Pancreas (tissue), 10 donors: ENCODE results near the gene SLC25A13. TPM values are rescaled to one million over a fixed set of nuclear protein-coding genes. Genes with fewer than 3 reads are reported as not detected.

Experiments used
- ATAC-seq, 4 donors: fragments of 200-7000 bp; cut with Tn5 transposase; one replicate each; pipeline versions ENCODE4 v1.8.0 to v1.9.1; 2020; ENCODE audit warnings: mild to moderate bottlenecking in 4 of 4, moderate library complexity in 4 of 4
- DNase-seq, 6 donors: peaks; one replicate each; pipeline ENCODE4 v3.0.0-alpha.2; 2020
- FAIRE-seq: peaks from 2 replicates; lab custom pipeline; 2012; peaks lifted over from hg19 to GRCh38; lab: Jason Lieb, UNC
- H3K27ac ChIP-seq, 4 donors: fragments of 200-600 bp; sonication (generic); 1 replicate in 3 of 4; 2 replicates in 1 of 4; pipeline versions ENCODE4 v1.5.0 to v1.8.0; 2020
- H3K27me3 ChIP-seq, 4 donors: fragments of 200-600 bp; one replicate each; pipeline ENCODE4 v1.8.0; 2021
- H3K36me3 ChIP-seq, 3 donors: fragments of 200-600 bp; sonication (generic) in 1 of 3; one replicate each; pipeline versions ENCODE4 v1.5.0 to v1.8.0; 2020 to 2021
- H3K4me1 ChIP-seq, 3 donors: fragments of 200-600 bp; one replicate each; pipeline ENCODE4 v1.8.0; 2021
- H3K4me3 ChIP-seq, 4 donors: fragments of 200-600 bp; sonication (generic) in 2 of 4; one replicate each; pipeline versions ENCODE4 v1.5.0 to v1.8.0; 2020 to 2021
- H3K9me3 ChIP-seq, 4 donors: fragments of 200-600 bp; one replicate each; pipeline ENCODE4 v1.8.0; 2021
- WGBS, 2 donors: extraction: QIAGEN DNeasy Blood & Tissue Kit; methylation state at CpG; one replicate each; pipeline ENCODE4 v1.1.7; 2013; 5-methylcytosine and 5-hydroxymethylcytosine counted together
- intact Hi-C, 3 donors: fragments of 100-400 bp; cut with DNase I; formaldehyde crosslinking; loops; one replicate each; pipeline versions ENCODE4 v1.11.1 to v1.14.2; 2022
- polyA plus RNA-seq, 2 donors: library from polyadenylated mRNA; stranded (reverse); fragments of 200-250 nt; gene quantifications; one replicate each; pipeline ENCODE4 v1.2.3, GENCODE V29; 2013
- total RNA-seq, 6 donors: library from RNA; stranded (reverse); fragmentation: NEBNext Ultra II Directional in 4 of 6; extraction: Animal tissue kit (Norgen Biotek cat#: 25700) in 4 of 6; gene quantifications; one replicate each; pipeline versions ENCODE4 v1.2.1 to v1.2.4, GENCODE V29; 2021 to 2023
- TF ChIP-seq, protein P1 (sequence below), 4 donors: fragments of 200-600 bp; sonication (generic) in 3 of 4; IDR thresholded peaks; one replicate each; pipeline versions ENCODE4 v1.5.0 to v1.8.0; 2021; ENCODE audit warnings: antibody characterized with exemption in 4 of 4
- donor health status: healthy with polysubstance abuse.
- donor health status: DM: no; HTN: no; CAD: no; lungs with moderate emphysema.
- donor health status: DM: no; HTN: no; CAD: no.
- donor health status: control.
- donor health status: control.
- donor health status: Bipolar disorder and iron deficiency.
- donor health status: DM: yes; HTN: yes; CAD: no.
- donor health status: DM: no; HTN: no; CAD: no.
- donor health status: DM: no; HTN: no; CAD: no.
- donor health status: DM: yes; HTN: yes; CAD: no.

Gene SLC25A13
- total and polyA plus RNA-seq, 8 donors, result 4.2 to 15.0 (median 11.0) TPM

DNA sequence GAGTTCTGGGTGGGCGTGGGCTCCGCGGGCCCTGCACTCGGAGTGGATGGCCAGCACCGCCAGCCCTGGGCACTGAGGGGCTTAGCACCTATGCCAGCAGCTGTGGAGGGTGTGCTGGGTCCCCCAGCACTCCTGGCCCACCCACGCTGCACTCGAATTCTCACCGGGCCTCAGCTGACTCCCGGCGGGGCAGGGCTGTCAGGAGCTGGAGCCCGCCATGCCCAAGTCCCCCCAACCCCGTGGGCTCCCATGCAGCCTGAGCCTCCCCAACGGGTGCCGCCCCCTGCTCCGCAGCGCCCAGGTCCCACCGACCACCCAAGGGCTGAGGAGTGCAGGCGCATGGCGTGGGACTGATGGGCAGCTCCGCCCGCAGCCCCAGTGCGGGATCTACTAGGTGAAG, 93.1 kb downstream of the SLC25A13 start:
- Histone ChIP-seq H3K9me3 (no peaks in the 10 kb centered on the region), H3K27me3 (no peaks in the 10 kb centered on the region), H3K4me3 (no peak overlapping the region), H3K27ac (no peak overlapping the region), H3K36me3 (no peaks in the 10 kb centered on the region), H3K4me1 (no peaks in the 10 kb centered on the region)
- WGBS, 2 donors, result 96 to 98% methylated on average over 19 to 22 of the region's 22 CpGs
- DNase-seq (peak in 2 of 6 donors; percentile 15 to 62), ATAC-seq (no peak), FAIRE-seq (no peak)
- intact Hi-C loops, result no loop called here
- TF ChIP-seq, protein P1, sequence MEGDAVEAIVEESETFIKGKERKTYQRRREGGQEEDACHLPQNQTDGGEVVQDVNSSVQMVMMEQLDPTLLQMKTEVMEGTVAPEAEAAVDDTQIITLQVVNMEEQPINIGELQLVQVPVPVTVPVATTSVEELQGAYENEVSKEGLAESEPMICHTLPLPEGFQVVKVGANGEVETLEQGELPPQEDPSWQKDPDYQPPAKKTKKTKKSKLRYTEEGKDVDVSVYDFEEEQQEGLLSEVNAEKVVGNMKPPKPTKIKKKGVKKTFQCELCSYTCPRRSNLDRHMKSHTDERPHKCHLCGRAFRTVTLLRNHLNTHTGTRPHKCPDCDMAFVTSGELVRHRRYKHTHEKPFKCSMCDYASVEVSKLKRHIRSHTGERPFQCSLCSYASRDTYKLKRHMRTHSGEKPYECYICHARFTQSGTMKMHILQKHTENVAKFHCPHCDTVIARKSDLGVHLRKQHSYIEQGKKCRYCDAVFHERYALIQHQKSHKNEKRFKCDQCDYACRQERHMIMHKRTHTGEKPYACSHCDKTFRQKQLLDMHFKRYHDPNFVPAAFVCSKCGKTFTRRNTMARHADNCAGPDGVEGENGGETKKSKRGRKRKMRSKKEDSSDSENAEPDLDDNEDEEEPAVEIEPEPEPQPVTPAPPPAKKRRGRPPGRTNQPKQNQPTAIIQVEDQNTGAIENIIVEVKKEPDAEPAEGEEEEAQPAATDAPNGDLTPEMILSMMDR (IDR thresholded peaks at IDR 0.05), result no peak

GRCh38 chr7:96225251-96225650, 96.6 kb downstream of the SLC25A13 start:
- no peaks in the 10 kb centered on the region for H3K36me3 ChIP-seq
- no peaks in the 10 kb centered on the region for H3K9me3 ChIP-seq
- no peak overlapping the region for H3K27ac ChIP-seq
- H3K4me1 ChIP-seq, result no peaks in the 10 kb centered on the region
- intact Hi-C loops, result no loop called here
- no peak overlapping the region for H3K4me3 ChIP-seq
- H3K27me3 ChIP-seq, result no peaks in the 10 kb centered on the region
- ATAC-seq, result no peak
- no peak for DNase-seq
- FAIRE-seq, result no peak
- 96 to 98% methylated on average over 5 of the region's 5 CpGs for WGBS, 2 donors
- TF ChIP-seq, protein P1 (IDR thresholded peaks at IDR 0.05), result no peak

DNA sequence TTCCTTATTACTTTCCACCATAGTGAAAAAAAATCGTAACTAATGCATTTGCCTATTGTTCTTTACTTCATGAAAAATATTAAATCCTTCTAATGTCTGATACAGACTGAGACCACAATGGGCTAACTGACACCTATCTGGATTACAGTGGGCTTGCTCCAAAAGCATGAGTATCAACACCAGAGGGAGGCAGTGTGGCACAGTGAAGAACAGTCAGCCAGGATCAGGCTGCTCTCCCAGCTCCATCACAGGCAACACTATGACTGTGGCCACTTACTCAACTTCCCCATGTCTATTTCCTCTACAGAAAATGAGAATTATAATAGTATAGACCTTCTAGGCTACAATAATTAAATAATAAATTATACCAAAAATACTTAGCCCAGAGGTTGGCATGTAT, 97.2 kb downstream of the SLC25A13 start:
- DNase-seq, result no peak

DNA sequence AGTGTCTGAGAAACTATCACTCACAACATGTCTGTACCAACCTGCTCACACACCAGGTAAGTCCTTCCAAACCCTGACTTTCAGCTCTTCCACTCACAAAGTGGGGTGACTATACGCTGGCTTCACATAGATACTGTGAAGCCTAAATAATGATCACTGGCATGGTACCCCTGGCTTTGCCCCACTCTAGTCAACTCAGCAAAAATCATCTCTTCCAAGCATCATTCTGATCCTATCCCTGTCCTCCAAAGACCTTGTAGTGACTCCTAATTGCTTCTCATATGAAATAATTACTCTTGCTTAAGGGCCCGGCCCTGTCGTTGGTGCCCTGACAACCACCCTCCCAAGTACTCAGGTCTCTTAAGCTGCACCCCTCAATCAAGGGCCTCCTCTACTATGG, 97.8 kb downstream of the SLC25A13 start:
- Histone ChIP-seq H3K36me3 (no peaks in the 10 kb centered on the region), H3K4me3 (no peak overlapping the region), H3K27ac (no peak overlapping the region), H3K27me3 (no peaks in the 10 kb centered on the region), H3K9me3 (no peaks in the 10 kb centered on the region), H3K4me1 (no peaks in the 10 kb centered on the region)
- WGBS, 2 donors, result 79 to 90% methylated on average over 3 of the region's 3 CpGs
- no peak for ATAC-seq
- no peak for DNase-seq
- FAIRE-seq, result no peak
- intact Hi-C loops, result no loop called here
- TF ChIP-seq, protein P1 (IDR thresholded peaks at IDR 0.05), result no peak

More for the DNA sequence above, 97.2 kb downstream of the SLC25A13 start:
- no peak overlapping the region for H3K27ac ChIP-seq
- no peak overlapping the region for H3K4me3 ChIP-seq
- intact Hi-C loops, result no loop called here
- TF ChIP-seq, protein P1 (IDR thresholded peaks at IDR 0.05), result no peak
- ATAC-seq (peak in 2 of 4 donors; percentile 37 to 43), FAIRE-seq (no peak)
- H3K9me3 ChIP-seq, result no peaks in the 10 kb centered on the region
- 91 to 96% methylated on average over 1 of the region's 1 CpG for WGBS, 2 donors
- no peaks in the 10 kb centered on the region for H3K27me3 ChIP-seq
- H3K36me3 ChIP-seq, result no peaks in the 10 kb centered on the region
- H3K4me1 ChIP-seq, result no peaks in the 10 kb centered on the region

DNA sequence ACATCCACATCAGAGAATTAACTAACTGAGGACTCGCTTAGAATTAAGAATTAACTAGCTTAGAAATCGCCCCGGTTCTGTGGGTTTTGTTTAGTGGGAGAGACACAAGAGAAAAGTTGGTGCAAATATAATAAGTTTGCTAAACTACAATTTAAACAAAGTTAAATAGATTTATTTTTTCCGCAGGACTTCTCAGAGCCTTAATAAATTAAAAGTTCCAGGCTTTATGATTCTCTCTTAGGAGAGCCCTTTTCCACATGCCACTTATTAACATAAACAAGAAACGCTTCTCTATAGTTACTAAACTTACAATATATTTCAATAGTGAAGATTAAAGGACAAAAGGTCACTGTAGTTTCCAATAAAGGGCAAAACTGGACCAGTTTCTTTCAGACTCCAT, 100.0 kb downstream of the SLC25A13 start:
- FAIRE-seq (no peak), ATAC-seq (no peak), DNase-seq (no peak)
- H3K9me3 ChIP-seq, result no peaks in the 10 kb centered on the region
- 97 to 98% methylated on average over 5 of the region's 5 CpGs for WGBS, 2 donors
- TF ChIP-seq, protein P1 (IDR thresholded peaks at IDR 0.05), result no peak
- H3K36me3 ChIP-seq, result no peaks in the 10 kb centered on the region
- intact Hi-C loops, result no loop called here
- H3K4me1 ChIP-seq, result no peaks in the 10 kb centered on the region
- no peaks in the 10 kb centered on the region for H3K27me3 ChIP-seq
- H3K4me3 ChIP-seq, result no peak overlapping the region
- H3K27ac ChIP-seq, result no peak overlapping the region
